Measurements from ENCODE around the gene MICAL2. TPM values are rescaled to one million over a fixed set of nuclear protein-coding genes. Genes with fewer than 3 reads are reported as not detected.

MICAL2 gene
- total RNA-seq, 2 donors from 2014 or later: 13.1 to 285 TPM

DNA sequence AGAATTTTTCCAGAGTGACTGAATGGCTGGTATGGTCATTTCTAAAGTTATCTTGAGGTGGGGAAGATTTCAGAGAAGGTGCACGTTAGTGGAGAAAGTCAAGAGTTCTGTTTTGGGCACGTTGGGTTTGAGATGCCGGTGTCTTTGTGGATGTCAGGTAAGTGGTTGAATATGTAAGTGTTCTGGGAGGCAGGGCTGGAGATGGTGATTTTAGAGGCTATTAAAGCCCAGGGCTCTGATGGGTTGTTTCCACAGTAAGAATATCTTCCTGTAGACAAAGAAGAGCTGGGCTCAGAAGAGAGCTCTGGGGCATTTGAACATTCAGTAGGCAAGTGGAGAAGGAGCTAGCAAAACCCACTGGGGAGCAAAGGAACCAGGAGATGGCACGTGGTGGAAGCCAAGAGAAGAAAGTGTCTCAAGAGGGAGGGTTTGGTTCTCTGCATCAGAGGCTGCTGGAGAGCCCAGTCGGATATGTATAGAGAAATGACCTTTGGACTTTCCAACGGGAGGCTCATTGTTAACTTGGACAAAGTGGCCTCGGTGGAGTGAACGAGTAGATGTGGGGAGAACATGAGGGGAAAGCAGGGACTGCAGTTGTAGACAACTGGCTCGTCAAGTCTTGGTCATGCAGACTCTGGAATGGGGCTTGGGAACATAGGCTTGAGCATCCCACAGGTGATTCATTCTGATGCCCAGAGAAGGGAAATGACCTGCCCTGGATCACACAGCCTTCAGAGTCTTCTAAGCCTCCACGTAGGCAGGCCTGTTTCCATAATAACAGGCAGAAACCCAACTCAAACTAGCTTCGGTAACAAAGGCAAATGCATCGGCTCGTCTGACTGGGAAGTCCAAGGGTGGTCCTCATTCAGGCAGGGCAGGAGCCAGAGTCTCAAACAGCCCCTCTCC, 168.6 kb downstream of the MICAL2 start:
- Histone ChIP-seq H3K36me3 (no peaks in the 10 kb centered on the region), H3K4me1 (replicated peaks) (no peaks in the 10 kb centered on the region), H3K27ac (no peak overlapping the region), H3K4me3 (no peak overlapping the region), H3K27me3 (replicated peaks; ENCODE audit: insufficient read depth) (no peaks in the 10 kb centered on the region), H3K9me3 (no peaks in the 10 kb centered on the region)
- DNase-seq (ENCODE audit: low spot score): no peak
- no peak for TF ChIP-seq POLR2AphosphoS5 (IDR thresholded peaks at IDR 0.05)
- TF ChIP-seq, protein P1, sequence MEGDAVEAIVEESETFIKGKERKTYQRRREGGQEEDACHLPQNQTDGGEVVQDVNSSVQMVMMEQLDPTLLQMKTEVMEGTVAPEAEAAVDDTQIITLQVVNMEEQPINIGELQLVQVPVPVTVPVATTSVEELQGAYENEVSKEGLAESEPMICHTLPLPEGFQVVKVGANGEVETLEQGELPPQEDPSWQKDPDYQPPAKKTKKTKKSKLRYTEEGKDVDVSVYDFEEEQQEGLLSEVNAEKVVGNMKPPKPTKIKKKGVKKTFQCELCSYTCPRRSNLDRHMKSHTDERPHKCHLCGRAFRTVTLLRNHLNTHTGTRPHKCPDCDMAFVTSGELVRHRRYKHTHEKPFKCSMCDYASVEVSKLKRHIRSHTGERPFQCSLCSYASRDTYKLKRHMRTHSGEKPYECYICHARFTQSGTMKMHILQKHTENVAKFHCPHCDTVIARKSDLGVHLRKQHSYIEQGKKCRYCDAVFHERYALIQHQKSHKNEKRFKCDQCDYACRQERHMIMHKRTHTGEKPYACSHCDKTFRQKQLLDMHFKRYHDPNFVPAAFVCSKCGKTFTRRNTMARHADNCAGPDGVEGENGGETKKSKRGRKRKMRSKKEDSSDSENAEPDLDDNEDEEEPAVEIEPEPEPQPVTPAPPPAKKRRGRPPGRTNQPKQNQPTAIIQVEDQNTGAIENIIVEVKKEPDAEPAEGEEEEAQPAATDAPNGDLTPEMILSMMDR (IDR thresholded peaks at IDR 0.05): no peak
- no peak for TF ChIP-seq POLR2A (IDR thresholded peaks at IDR 0.05)
- intact Hi-C loops (cut with DNase I): loop anchor here (5.0 kb wide), 1 partner anchor 37 kb away; no protein-coding TSS in a partner anchor
- WGBS: 92% methylated on average over 13 of the region's 13 CpGs

DNA sequence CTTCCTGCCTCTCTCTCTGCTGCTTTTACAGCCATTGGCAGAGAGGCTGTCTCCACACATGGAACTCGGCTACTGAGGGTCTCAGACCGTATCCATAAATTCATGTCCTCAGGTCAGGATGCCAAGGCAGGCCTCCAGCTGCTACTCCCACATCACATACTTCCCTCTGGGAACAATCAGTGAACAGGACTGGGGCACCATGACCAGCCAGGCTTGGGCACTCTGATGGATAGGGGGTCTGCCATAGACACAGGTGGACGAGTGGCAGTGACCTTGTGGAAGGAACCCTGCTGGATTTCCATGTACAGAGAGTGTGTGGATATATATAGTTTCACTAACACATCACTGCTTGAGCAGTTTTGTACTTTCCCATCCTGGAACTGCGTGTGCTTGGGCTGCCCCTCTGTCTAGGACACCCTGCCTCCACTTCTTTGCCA, 169.3 kb downstream of the MICAL2 start:
- Histone ChIP-seq H3K4me1 (replicated peaks) (no peaks in the 10 kb centered on the region), H3K9me3 (no peaks in the 10 kb centered on the region), H3K27me3 (replicated peaks; ENCODE audit: insufficient read depth) (no peaks in the 10 kb centered on the region), H3K4me3 (no peak overlapping the region), H3K36me3 (no peaks in the 10 kb centered on the region), H3K27ac (no peak overlapping the region)
- TF ChIP-seq, protein P1 (IDR thresholded peaks at IDR 0.05): no peak
- TF ChIP-seq POLR2A (IDR thresholded peaks at IDR 0.05): no peak
- no peak for TF ChIP-seq POLR2AphosphoS5 (IDR thresholded peaks at IDR 0.05)
- no peak for DNase-seq (ENCODE audit: low spot score)
- intact Hi-C loops (cut with DNase I): loop anchor here (5.0 kb wide), 3 partner anchors 37 to 482 kb away; no protein-coding TSS in a partner anchor
- WGBS: 79% methylated on average over 4 of the region's 4 CpGs

DNA sequence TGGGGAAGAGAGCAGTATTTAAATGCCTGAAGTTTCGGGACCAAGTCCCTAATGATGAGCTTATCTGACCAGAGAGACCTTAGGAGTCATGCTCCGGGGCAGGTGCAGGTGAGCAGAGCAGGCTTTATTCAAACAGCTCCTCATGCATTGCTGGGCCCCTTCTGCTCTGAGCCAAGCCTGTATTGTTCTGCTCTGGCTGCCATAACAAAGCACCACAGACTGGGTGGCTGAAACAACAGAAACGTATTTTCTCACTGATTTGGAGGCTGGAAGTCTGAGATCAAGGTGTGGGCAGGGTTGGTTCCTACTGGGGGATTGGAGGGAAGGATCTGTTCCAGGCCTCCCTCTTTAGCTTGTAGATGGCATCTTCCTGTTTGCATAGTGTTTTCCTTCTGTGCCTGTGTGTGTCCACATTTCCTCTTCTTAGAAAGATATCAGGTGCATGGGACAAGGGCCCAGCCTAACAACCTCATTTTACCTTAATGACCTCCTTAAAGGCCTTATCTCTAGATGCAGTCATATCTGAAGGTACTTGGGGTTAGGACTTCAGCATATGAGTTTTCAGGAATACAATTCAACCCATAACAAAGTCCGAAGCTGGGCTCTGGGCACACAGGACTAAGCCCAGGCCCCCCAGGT, 169.9 kb downstream of the MICAL2 start:
- Histone ChIP-seq H3K27me3 (replicated peaks; ENCODE audit: insufficient read depth) (no peaks in the 10 kb centered on the region), H3K27ac (no peak overlapping the region), H3K4me3 (no peak overlapping the region), H3K9me3 (no peaks in the 10 kb centered on the region), H3K4me1 (replicated peaks) (no peaks in the 10 kb centered on the region), H3K36me3 (no peaks in the 10 kb centered on the region)
- TF ChIP-seq POLR2AphosphoS5 (IDR thresholded peaks at IDR 0.05): no peak
- TF ChIP-seq, protein P1 (IDR thresholded peaks at IDR 0.05): no peak
- TF ChIP-seq POLR2A (IDR thresholded peaks at IDR 0.05): no peak
- no peak for DNase-seq (ENCODE audit: low spot score)
- intact Hi-C loops (cut with DNase I): loop anchor here (5.0 kb wide), 2 partner anchors 348 to 483 kb away; no protein-coding TSS in a partner anchor
- 84% methylated on average over 4 of the region's 4 CpGs for WGBS

DNA sequence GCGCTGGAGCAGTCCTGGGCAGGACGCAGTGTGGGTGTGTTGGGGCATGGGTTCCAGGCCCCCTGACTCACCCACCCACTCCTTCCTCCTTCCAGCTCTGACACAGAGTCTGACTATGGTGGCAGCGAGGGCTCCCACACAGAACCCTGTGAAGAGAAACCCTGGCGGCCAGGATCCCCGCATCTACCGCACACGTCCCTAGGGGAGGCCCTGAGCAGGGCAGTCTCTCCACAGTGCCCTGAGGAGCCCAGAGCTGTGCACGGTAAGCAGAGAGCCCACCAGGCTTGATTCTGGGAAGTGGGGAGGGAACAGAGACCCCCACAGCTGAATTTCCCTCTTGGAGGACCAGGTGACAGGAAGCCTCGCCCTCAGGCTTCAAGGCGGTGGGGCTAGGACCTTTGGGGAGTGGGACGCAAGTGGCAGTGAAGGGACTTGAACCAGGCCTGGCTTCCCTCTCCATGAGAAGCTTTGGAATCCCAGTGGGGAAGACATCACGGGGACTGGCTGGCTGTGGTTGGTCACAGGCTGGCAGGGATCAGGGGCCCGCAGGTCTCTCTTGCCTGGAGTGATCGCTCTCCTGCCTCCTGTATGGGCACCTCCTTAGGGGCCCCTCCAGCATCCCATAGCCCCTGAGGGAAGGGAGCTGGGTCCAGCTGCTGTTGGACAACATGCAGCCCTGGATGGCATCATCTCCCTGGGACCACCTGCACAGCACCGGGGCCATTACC, 170.6 kb downstream of the MICAL2 start:
- Histone ChIP-seq H3K9me3 (no peaks in the 10 kb centered on the region), H3K27me3 (replicated peaks; ENCODE audit: insufficient read depth) (no peaks in the 10 kb centered on the region), H3K27ac (no peak overlapping the region), H3K36me3 (no peaks in the 10 kb centered on the region), H3K4me1 (replicated peaks) (no peaks in the 10 kb centered on the region), H3K4me3 (no peak overlapping the region)
- intact Hi-C loops (cut with DNase I): loop anchor here (1.0 to 5.0 kb wide), 3 partner anchors 234 to 484 kb away; no protein-coding TSS in a partner anchor
- WGBS: 96% methylated on average over 14 of the region's 15 CpGs
- no peak for DNase-seq (ENCODE audit: low spot score)
- no peak for TF ChIP-seq POLR2AphosphoS5 (IDR thresholded peaks at IDR 0.05)
- TF ChIP-seq, protein P1 (IDR thresholded peaks at IDR 0.05): no peak
- TF ChIP-seq POLR2A (IDR thresholded peaks at IDR 0.05): no peak
